GM23248 (cell line): ENCODE results near the gene TSPAN3.

Experiments used
- EZH2 ChIP-seq: fragments of 200-600 bp; sonication (generic); IDR thresholded peaks from 2 replicates; pipeline ENCODE4 v1.6.1; 2018; ENCODE audit warnings: antibody characterized with exemption, mild to moderate bottlenecking; ENCODE audit not compliant: insufficient read depth, poor library complexity, severe bottlenecking
- EZH2phosphoT487 ChIP-seq: fragments of 200-600 bp; sonication (generic); IDR thresholded peaks from 2 replicates; pipeline ENCODE4 v1.6.1; 2018; ENCODE audit warnings: antibody characterized with exemption, moderate library complexity, mild to moderate bottlenecking, low read depth; ENCODE audit not compliant: insufficient read depth

GRCh38 chr15:77052556-77052955 lies 18.4 kb downstream of the TSPAN3 start:
- TF ChIP-seq EZH2 (no peak), EZH2phosphoT487 (no peak)
